ENCODE data around the gene FAM117B.

The FAM117B gene

GRCh38 chr2:202769201-202769600 is 134.4 kb downstream of the FAM117B start:
- no peak overlapping the region for H2AFZ ChIP-seq (ENCODE audit: low read depth)
- H3K27me3 ChIP-seq (ENCODE audit: insufficient read depth, low read depth), result no peaks in the 10 kb centered on the region
- H3K4me1 ChIP-seq (ENCODE audit: low read depth, poor library complexity, severe bottlenecking), result no peaks in the 10 kb centered on the region
- H3K9ac ChIP-seq, result no peak overlapping the region
- no peaks in the 10 kb centered on the region for H4K20me1 ChIP-seq (ENCODE audit: insufficient read depth)
- H3K4me3 ChIP-seq (IDR thresholded peaks at IDR 0.05; ENCODE audit: insufficient read depth, low read depth, low read length), result no peak overlapping the region
- no peak overlapping the region for H3K4me2 ChIP-seq
- no peaks in the 10 kb centered on the region for H3K79me2 ChIP-seq (ENCODE audit: insufficient read depth, low read depth)
- H3K27ac ChIP-seq, result no peak overlapping the region
- no peaks in the 10 kb centered on the region for H3K36me3 ChIP-seq (ENCODE audit: insufficient read depth)
- no peak for TF ChIP-seq CTCF (conservative IDR thresholded peaks at IDR 0.05; ENCODE audit: low read depth, low read length)

GRCh38 chr2:202771336-202771735 is 136.6 kb downstream of the FAM117B start:
- H2AFZ ChIP-seq (ENCODE audit: low read depth), result no peak overlapping the region
- no peaks in the 10 kb centered on the region for H3K4me1 ChIP-seq (ENCODE audit: low read depth, poor library complexity, severe bottlenecking)

GRCh38 chr2:202771741-202772460 is 137.1 kb downstream of the FAM117B start:
- no peaks in the 10 kb centered on the region for H3K79me2 ChIP-seq (ENCODE audit: insufficient read depth, low read depth)
- H3K27ac ChIP-seq, result no peak overlapping the region
- no peak overlapping the region for H3K4me2 ChIP-seq
- H3K4me3 ChIP-seq (IDR thresholded peaks at IDR 0.05; ENCODE audit: insufficient read depth, low read depth, low read length), result no peak overlapping the region
- no peak overlapping the region for H3K9ac ChIP-seq
- H3K4me1 ChIP-seq (ENCODE audit: low read depth, poor library complexity, severe bottlenecking), result no peaks in the 10 kb centered on the region
- H4K20me1 ChIP-seq (ENCODE audit: insufficient read depth), result no peaks in the 10 kb centered on the region
- H2AFZ ChIP-seq (ENCODE audit: low read depth), result no peak overlapping the region
- no peak for TF ChIP-seq CTCF (conservative IDR thresholded peaks at IDR 0.05; ENCODE audit: low read depth, low read length)
- no peaks in the 10 kb centered on the region for H3K36me3 ChIP-seq (ENCODE audit: insufficient read depth)
- no peaks in the 10 kb centered on the region for H3K27me3 ChIP-seq (ENCODE audit: insufficient read depth, low read depth)

More at GRCh38 chr2:202771336-202771735, 136.6 kb downstream of the FAM117B start:
- H4K20me1 ChIP-seq (ENCODE audit: insufficient read depth), result no peaks in the 10 kb centered on the region
- no peaks in the 10 kb centered on the region for H3K79me2 ChIP-seq (ENCODE audit: insufficient read depth, low read depth)
- no peak overlapping the region for H3K9ac ChIP-seq
- H3K27me3 ChIP-seq (ENCODE audit: insufficient read depth, low read depth), result no peaks in the 10 kb centered on the region
- H3K4me3 ChIP-seq (IDR thresholded peaks at IDR 0.05; ENCODE audit: insufficient read depth, low read depth, low read length), result no peak overlapping the region
- no peak overlapping the region for H3K27ac ChIP-seq
- no peaks in the 10 kb centered on the region for H3K36me3 ChIP-seq (ENCODE audit: insufficient read depth)
- TF ChIP-seq CTCF (conservative IDR thresholded peaks at IDR 0.05; ENCODE audit: low read depth, low read length), result no peak
- H3K4me2 ChIP-seq, result no peak overlapping the region

GRCh38 chr2:202773301-202773973 is 138.7 kb downstream of the FAM117B start:
- no peak for TF ChIP-seq CTCF (conservative IDR thresholded peaks at IDR 0.05; ENCODE audit: low read depth, low read length)

More at GRCh38 chr2:202773301-202773973, 138.7 kb downstream of the FAM117B start:
- Histone ChIP-seq H3K4me2 (no peak overlapping the region), H3K27ac (no peak overlapping the region), H3K9ac (no peak overlapping the region), H3K79me2 (ENCODE audit: insufficient read depth, low read depth) (no peaks in the 10 kb centered on the region), H3K27me3 (ENCODE audit: insufficient read depth, low read depth) (no peaks in the 10 kb centered on the region), H2AFZ (ENCODE audit: low read depth) (no peak overlapping the region), H3K4me1 (ENCODE audit: low read depth, poor library complexity, severe bottlenecking) (no peaks in the 10 kb centered on the region), H4K20me1 (ENCODE audit: insufficient read depth) (no peaks in the 10 kb centered on the region), H3K36me3 (ENCODE audit: insufficient read depth) (no peaks in the 10 kb centered on the region), H3K4me3 (IDR thresholded peaks at IDR 0.05; ENCODE audit: insufficient read depth, low read depth, low read length) (no peak overlapping the region)
